ENCODE data around the gene GRIK3.

Gene GRIK3

DNA sequence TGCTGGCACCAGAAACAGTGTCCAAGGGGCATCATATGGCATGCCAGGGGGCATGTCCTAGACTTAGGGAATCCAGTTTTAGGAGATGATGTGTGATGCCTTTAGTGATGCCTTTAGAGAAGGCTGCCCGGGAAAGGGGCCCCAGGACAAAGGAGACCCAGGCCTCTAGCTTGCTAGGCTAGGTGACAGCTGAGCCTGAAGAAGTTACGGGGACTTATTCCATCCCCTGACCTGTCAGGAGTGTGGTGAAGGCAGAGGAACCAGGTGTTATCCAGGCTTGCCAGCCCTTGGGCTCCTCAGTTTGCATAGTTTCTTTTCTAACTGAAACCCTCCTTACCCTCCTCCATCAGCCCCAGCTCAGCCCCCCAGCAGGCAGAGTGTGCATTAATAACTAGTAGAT is 281.9 kb downstream of the GRIK3 start:
- TF ChIP-seq, protein P1, sequence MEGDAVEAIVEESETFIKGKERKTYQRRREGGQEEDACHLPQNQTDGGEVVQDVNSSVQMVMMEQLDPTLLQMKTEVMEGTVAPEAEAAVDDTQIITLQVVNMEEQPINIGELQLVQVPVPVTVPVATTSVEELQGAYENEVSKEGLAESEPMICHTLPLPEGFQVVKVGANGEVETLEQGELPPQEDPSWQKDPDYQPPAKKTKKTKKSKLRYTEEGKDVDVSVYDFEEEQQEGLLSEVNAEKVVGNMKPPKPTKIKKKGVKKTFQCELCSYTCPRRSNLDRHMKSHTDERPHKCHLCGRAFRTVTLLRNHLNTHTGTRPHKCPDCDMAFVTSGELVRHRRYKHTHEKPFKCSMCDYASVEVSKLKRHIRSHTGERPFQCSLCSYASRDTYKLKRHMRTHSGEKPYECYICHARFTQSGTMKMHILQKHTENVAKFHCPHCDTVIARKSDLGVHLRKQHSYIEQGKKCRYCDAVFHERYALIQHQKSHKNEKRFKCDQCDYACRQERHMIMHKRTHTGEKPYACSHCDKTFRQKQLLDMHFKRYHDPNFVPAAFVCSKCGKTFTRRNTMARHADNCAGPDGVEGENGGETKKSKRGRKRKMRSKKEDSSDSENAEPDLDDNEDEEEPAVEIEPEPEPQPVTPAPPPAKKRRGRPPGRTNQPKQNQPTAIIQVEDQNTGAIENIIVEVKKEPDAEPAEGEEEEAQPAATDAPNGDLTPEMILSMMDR (IDR thresholded peaks at IDR 0.05; ENCODE audit: low read depth, low read length, missing control alignments): no peak
- in situ Hi-C loops (cut with HindIII; ENCODE audit: low sequenced_read_pairs): no loop called here
- DNase-seq (ENCODE audit: low read depth): no peak
- H3K4me3 ChIP-seq (ENCODE audit: low read depth, low read length): no peak overlapping the region

DNA sequence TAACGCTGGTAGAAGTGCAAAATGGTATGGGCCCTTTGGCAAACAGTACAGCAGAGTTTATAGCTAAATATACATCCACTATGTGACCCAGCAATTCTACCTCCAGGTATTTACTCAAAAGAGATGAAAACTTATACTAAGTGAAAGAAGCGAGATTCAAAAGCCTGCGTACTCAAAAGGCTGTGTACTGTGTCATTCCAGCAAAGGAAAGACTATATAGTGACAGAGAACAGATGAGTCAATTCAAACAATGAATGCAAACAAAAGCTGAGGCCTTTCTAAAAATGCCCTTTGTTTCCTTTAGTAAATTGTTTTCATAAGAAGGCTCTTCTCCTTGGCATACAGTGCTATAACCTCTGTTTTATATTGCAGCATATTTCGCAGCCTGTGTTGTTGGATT is 282.8 kb downstream of the GRIK3 start:
- in situ Hi-C loops (cut with HindIII; ENCODE audit: low sequenced_read_pairs): no loop called here
- H3K4me3 ChIP-seq (ENCODE audit: low read depth, low read length): no peak overlapping the region
- DNase-seq (ENCODE audit: low read depth): no peak
- TF ChIP-seq, protein P1 (IDR thresholded peaks at IDR 0.05; ENCODE audit: low read depth, low read length, missing control alignments): no peak

DNA sequence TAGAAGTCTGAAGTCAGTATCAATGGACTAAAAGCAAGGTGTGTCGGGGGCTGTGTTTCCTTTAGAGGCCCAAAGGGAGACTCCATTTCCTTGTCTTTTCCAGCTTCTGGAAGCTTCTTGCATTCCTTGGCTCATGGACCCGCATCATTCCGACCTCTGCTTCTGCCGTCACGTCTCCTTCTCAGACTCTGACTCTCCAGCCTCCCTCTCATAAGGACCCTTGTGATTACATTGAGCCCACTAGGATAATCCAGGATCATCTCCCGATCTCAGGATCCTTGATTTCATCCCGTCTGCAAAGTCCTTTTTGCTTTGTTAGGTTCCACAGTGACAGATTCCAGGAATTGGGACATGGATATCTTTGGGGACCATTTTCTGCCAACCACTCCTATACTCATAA is 285.8 kb downstream of the GRIK3 start:
- in situ Hi-C loops (cut with HindIII; ENCODE audit: low sequenced_read_pairs): loop anchor here (5.0 kb wide), 1 partner anchor 51 kb away; no protein-coding TSS in a partner anchor
- no peak for DNase-seq (ENCODE audit: low read depth)
- TF ChIP-seq, protein P1 (IDR thresholded peaks at IDR 0.05; ENCODE audit: low read depth, low read length, missing control alignments): no peak
- H3K4me3 ChIP-seq (ENCODE audit: low read depth, low read length): no peak overlapping the region

Data from astrocyte of the cerebellum (primary cell).